H9 (cell line): ENCODE measurements around the gene RNPEP. TPM values are rescaled to one million over a fixed set of nuclear protein-coding genes. Genes with fewer than 3 reads are reported as not detected.

ENCODE experiments used
- DNase-seq: peaks from one replicate; pipeline ENCODE4 v3.0.0-alpha.2; 2017
- H2AFZ ChIP-seq: one replicate; pipeline ENCODE4 v1.6.1; 2013; ENCODE audit warnings: mild to moderate bottlenecking, low read length, control low read depth, moderate library complexity
- H2AK5ac ChIP-seq: 2 replicates; pipeline ENCODE4 v1.6.1; 2013; ENCODE audit warnings: low read length, control low read depth, mixed read lengths; ENCODE audit not compliant: insufficient read length
- H2BK120ac ChIP-seq: one replicate; pipeline ENCODE4 v1.6.1; 2013; ENCODE audit warnings: low read depth, mild to moderate bottlenecking, low read length, control low read depth, inconsistent platforms; ENCODE audit not compliant: poor library complexity, severe bottlenecking
- H2BK12ac ChIP-seq: 2 replicates; pipeline ENCODE4 v1.6.1; 2013; ENCODE audit warnings: low read length, control low read depth, mixed read lengths, low read depth; ENCODE audit not compliant: insufficient read length
- H2BK15ac ChIP-seq: 2 replicates; pipeline ENCODE4 v1.6.1; 2013; ENCODE audit warnings: low read depth, low read length, control low read depth
- H2BK20ac ChIP-seq: one replicate; pipeline ENCODE4 v1.6.1; 2013; ENCODE audit warnings: low read depth, mild to moderate bottlenecking, low read length, control low read depth, inconsistent platforms; ENCODE audit not compliant: poor library complexity, severe bottlenecking
- H2BK5ac ChIP-seq: 2 replicates; pipeline ENCODE4 v1.6.1; 2013; ENCODE audit warnings: low read length, control low read depth, mixed read lengths; ENCODE audit not compliant: insufficient read length
- H3K14ac ChIP-seq: 2 replicates; pipeline ENCODE4 v1.6.1; 2013; ENCODE audit warnings: low read length, control low read depth; ENCODE audit not compliant: insufficient read depth
- H3K18ac ChIP-seq: 2 replicates; pipeline ENCODE4 v1.6.1; 2013; ENCODE audit warnings: low read depth, mild to moderate bottlenecking, mixed read lengths, low read length, control low read depth; ENCODE audit not compliant: insufficient read length
- H3K23ac ChIP-seq: 2 replicates; pipeline ENCODE4 v1.6.1; 2013; ENCODE audit warnings: low read length, control low read depth, mixed read lengths, low read depth; ENCODE audit not compliant: insufficient read length
- H3K23me2 ChIP-seq: 2 replicates; pipeline ENCODE4 v1.6.1; 2013; ENCODE audit warnings: low read depth, mild to moderate bottlenecking, mixed read lengths, low read length, control low read depth; ENCODE audit not compliant: insufficient read length, poor library complexity, severe bottlenecking
- H3K27ac ChIP-seq: 2 replicates; pipeline ENCODE4 v1.5.1; 2013; ENCODE audit warnings: low read length, control low read depth, mixed read lengths, low read depth; ENCODE audit not compliant: insufficient read length
- H3K27me3 ChIP-seq: 2 replicates; pipeline ENCODE4 v1.6.1; 2013; ENCODE audit warnings: low read length, control low read depth, inconsistent platforms; ENCODE audit not compliant: insufficient read depth
- H3K4ac ChIP-seq: 2 replicates; pipeline ENCODE4 v1.6.1; 2013; ENCODE audit warnings: low read depth, mild to moderate bottlenecking, control low read depth, inconsistent platforms, low read length, moderate library complexity
- H3K4me1 ChIP-seq: 2 replicates; pipeline ENCODE4 v1.6.1; 2013; ENCODE audit warnings: low read length, control low read depth, inconsistent platforms; ENCODE audit not compliant: insufficient read depth
- H3K4me2 ChIP-seq: 2 replicates; pipeline ENCODE4 v1.6.1; 2013; ENCODE audit warnings: low read length, control low read depth, mixed read lengths; ENCODE audit not compliant: insufficient read length, insufficient read depth
- H3K56ac ChIP-seq: 2 replicates; pipeline ENCODE4 v1.6.1; 2013; ENCODE audit warnings: low read depth, mild to moderate bottlenecking, mixed read lengths, low read length, control low read depth; ENCODE audit not compliant: insufficient read length
- H3K79me1 ChIP-seq: 2 replicates; pipeline ENCODE4 v1.6.1; 2013; ENCODE audit warnings: low read depth, mild to moderate bottlenecking, moderate library complexity, low read length, control low read depth, inconsistent platforms; ENCODE audit not compliant: insufficient read depth, poor library complexity, severe bottlenecking
- H3K79me2 ChIP-seq: 2 replicates; pipeline ENCODE4 v1.6.1; 2013; ENCODE audit warnings: low read length, control low read depth, inconsistent platforms; ENCODE audit not compliant: insufficient read depth
- H3K9ac ChIP-seq: 2 replicates; pipeline ENCODE4 v1.6.1; 2013; ENCODE audit warnings: low read length, control low read depth, mixed read lengths; ENCODE audit not compliant: insufficient read length; ENCODE audit errors: extremely low read depth
- H3K9me3 ChIP-seq: one replicate; pipeline ENCODE4 v1.6.1; 2013; ENCODE audit warnings: low read depth, low read length, inconsistent platforms; ENCODE audit not compliant: control insufficient read depth
- H3T11ph ChIP-seq: one replicate; pipeline ENCODE4 v1.6.1; 2013; ENCODE audit warnings: mild to moderate bottlenecking, low read length, control low read depth, inconsistent platforms
- H4K20me1 ChIP-seq: one replicate; pipeline ENCODE4 v1.6.1; 2013; ENCODE audit not compliant: control insufficient read depth, insufficient read length, insufficient read depth
- H4K5ac ChIP-seq: 2 replicates; pipeline ENCODE4 v1.6.1; 2013; ENCODE audit warnings: low read depth, mild to moderate bottlenecking, mixed read lengths, low read length, control low read depth; ENCODE audit not compliant: insufficient read length
- H4K8ac ChIP-seq: replicated peaks from 2 replicates; pipeline ENCODE4 v1.6.1; 2013; ENCODE audit warnings: low read length, control low read depth, mixed read lengths, low read depth; ENCODE audit not compliant: insufficient read length
- H4K91ac ChIP-seq: 2 replicates; pipeline ENCODE4 v1.6.1; 2013; ENCODE audit warnings: low read depth, mild to moderate bottlenecking, moderate library complexity, mixed read lengths, low read length, control low read depth; ENCODE audit not compliant: insufficient read length
- H3K27ac Mint-ChIP-seq, 3 experiments: 2 replicates in 2 of 3; 3 replicates in 1 of 3; pipeline ENCODE4 v1.8.0; 2020 to 2021; ENCODE audit warnings: mixed read lengths in 3 of 3, mild to moderate bottlenecking in 1 of 3, moderate library complexity in 1 of 3
- H3K27me3 Mint-ChIP-seq: 2 replicates; pipeline ENCODE4 v1.8.0; 2021; ENCODE audit warnings: low read depth, mild to moderate bottlenecking, moderate library complexity, mixed read lengths
- H3K36me3 Mint-ChIP-seq, 3 experiments: 2 replicates in 2 of 3; 3 replicates in 1 of 3; pipeline ENCODE4 v1.8.0; 2020 to 2021; ENCODE audit warnings: low read depth in 3 of 3, mixed read lengths in 3 of 3; ENCODE audit not compliant: insufficient read depth in 1 of 3
- H3K4me1 Mint-ChIP-seq, 2 experiments: 2 replicates each; pipeline ENCODE4 v1.8.0; 2020; ENCODE audit warnings: mixed read lengths in 2 of 2
- H3K4me3 Mint-ChIP-seq, 2 experiments: 2 replicates in 1 of 2; 3 replicates in 1 of 2; pipeline ENCODE4 v1.8.0; 2020 to 2021; ENCODE audit warnings: mild to moderate bottlenecking in 2 of 2, mixed read lengths in 2 of 2, moderate library complexity in 1 of 2
- H3K9me3 Mint-ChIP-seq, 2 experiments: 2 replicates in 1 of 2; 3 replicates in 1 of 2; pipeline ENCODE4 v1.8.0; 2020; ENCODE audit warnings: mild to moderate bottlenecking in 2 of 2, mixed read lengths in 2 of 2, moderate library complexity in 1 of 2
- WGBS: extraction: QIAGEN DNeasy Blood & Tissue Kit; methylation state at CpG from one replicate; pipeline ENCODE4 v1.1.7; 2013; ENCODE audit warnings: missing lambda C conversion rate, low lambda C conversion rate, mixed read lengths; ENCODE audit not compliant: insufficient read length; ENCODE audit errors: extremely low coverage; 5-methylcytosine and 5-hydroxymethylcytosine counted together
- total RNA-seq: library from RNA; stranded (reverse); gene quantifications from 2 replicates; pipeline ENCODE4 v1.2.1, GENCODE V29; 2021
- TF ChIP-seq, protein P1 (sequence below): fragments of 200-600 bp; sonication (generic); conservative IDR thresholded peaks from 3 replicates; pipeline ENCODE4 v1.8.0; 2021; ENCODE audit warnings: antibody characterized with exemption, mild to moderate bottlenecking

Gene RNPEP
- total RNA-seq, 1 experiment from 2014 or later, result 49.9 TPM

- H3K9me3 ChIP-seq, result no peaks in the 10 kb centered on the region
- no peaks in the 10 kb centered on the region for H3K23me2 ChIP-seq
- TF ChIP-seq, protein P1, sequence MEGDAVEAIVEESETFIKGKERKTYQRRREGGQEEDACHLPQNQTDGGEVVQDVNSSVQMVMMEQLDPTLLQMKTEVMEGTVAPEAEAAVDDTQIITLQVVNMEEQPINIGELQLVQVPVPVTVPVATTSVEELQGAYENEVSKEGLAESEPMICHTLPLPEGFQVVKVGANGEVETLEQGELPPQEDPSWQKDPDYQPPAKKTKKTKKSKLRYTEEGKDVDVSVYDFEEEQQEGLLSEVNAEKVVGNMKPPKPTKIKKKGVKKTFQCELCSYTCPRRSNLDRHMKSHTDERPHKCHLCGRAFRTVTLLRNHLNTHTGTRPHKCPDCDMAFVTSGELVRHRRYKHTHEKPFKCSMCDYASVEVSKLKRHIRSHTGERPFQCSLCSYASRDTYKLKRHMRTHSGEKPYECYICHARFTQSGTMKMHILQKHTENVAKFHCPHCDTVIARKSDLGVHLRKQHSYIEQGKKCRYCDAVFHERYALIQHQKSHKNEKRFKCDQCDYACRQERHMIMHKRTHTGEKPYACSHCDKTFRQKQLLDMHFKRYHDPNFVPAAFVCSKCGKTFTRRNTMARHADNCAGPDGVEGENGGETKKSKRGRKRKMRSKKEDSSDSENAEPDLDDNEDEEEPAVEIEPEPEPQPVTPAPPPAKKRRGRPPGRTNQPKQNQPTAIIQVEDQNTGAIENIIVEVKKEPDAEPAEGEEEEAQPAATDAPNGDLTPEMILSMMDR, result no peak
- no peak overlapping the region for H4K91ac ChIP-seq
- no peak overlapping the region for H3K4me3 Mint-ChIP-seq
- H2BK5ac ChIP-seq, result no peak overlapping the region
- no peaks in the 10 kb centered on the region for H4K20me1 ChIP-seq
- no peak overlapping the region for H2BK120ac ChIP-seq
- DNase-seq, result no peak
- no CpG with 5 or more reads among the region's 2 CpGs for WGBS
- H3K18ac ChIP-seq, result no peak overlapping the region
- H3K23ac ChIP-seq, result no peak overlapping the region
- no peak overlapping the region for H2BK12ac ChIP-seq
- H3K79me2 ChIP-seq, result no peaks in the 10 kb centered on the region
- H3K4me1 ChIP-seq, result no peaks in the 10 kb centered on the region; the same call in 1 of the 2 replicates
- no peak overlapping the region for H3K14ac ChIP-seq
- H3K4ac ChIP-seq, result no peak overlapping the region
- no peak overlapping the region for H3K9ac ChIP-seq
- H4K8ac ChIP-seq, result no peak overlapping the region
- no peaks in the 10 kb centered on the region for H3K27me3 ChIP-seq
- H3K9me3 Mint-ChIP-seq, result peaks cover 0 to 3% of the 10 kb centered on the region in 2 experiments; a peak in 2 of 5 replicates
- no peak overlapping the region for H4K5ac ChIP-seq
- H3K27me3 Mint-ChIP-seq, result no peaks in the 10 kb centered on the region
- no peak overlapping the region for H2BK20ac ChIP-seq
- no peaks in the 10 kb centered on the region for H3K79me1 ChIP-seq
- peaks cover 0 to 4% (median 0%) of the 10 kb centered on the region in 3 experiments; a peak in 1 of 7 replicates for H3K36me3 Mint-ChIP-seq
- no peak overlapping the region for H3K56ac ChIP-seq
- no peak overlapping the region for H3T11ph ChIP-seq
- H2AK5ac ChIP-seq, result no peak overlapping the region
- H2AFZ ChIP-seq, result no peak overlapping the region
- no peak overlapping the region for H3K27ac Mint-ChIP-seq
- peaks cover 5 to 8% of the 10 kb centered on the region in 2 experiments for H3K4me1 Mint-ChIP-seq
- H3K27ac ChIP-seq, result no peak overlapping the region
- no peak overlapping the region for H3K4me2 ChIP-seq
- H2BK15ac ChIP-seq, result no peak overlapping the region; the same call in 1 of the 2 replicates
These were observed 47.3 kb downstream of the RNPEP start for GRCh38 chr1:202029727-202030126.
